Activated T-cell treated with anti-CD3 and anti-CD28 coated beads for 4 hours (primary cell): ENCODE measurements around the gene ANLN.
A peak's percentile ranks its signal among the peaks of the same experiment; 100 is the strongest.
"Not testable (repeated sequence)": the region's sequence is repeated elsewhere in the genome, so short reads cannot be mapped to it uniquely, and the experiment has no call there.

ENCODE experiments used
- DNase-seq: peaks from one replicate; pipeline ENCODE4 v3.0.0-alpha.2; 2020

Gene ANLN

DNA sequence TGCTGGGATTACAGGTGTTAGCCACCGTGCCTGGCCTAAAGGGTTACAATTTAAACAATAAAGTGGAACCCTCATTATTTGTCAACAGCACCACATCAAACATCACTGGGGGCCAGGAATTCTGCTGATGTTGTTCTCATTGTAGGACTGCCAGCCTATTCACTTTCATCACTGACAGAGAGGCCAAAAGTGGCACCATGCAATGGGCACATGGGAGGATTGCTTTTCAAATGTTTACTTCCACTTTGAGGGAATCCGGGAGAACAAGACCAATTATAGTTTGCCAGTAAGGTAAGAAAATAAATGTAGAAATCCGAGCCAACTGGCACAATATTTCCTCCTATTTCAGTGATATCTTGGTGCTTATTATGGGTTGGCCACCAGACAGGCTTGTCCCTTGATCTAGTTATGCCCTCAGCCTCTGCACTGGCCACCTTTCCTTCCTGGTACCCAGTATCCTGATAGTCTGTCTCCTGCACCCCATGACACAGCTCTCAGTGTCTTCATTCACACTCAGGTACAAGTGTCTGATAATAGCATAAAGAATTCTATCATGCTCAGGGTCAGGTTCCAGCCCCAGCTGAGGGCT lies 82.6 kb downstream of the ANLN start:
- no peak for DNase-seq

DNA sequence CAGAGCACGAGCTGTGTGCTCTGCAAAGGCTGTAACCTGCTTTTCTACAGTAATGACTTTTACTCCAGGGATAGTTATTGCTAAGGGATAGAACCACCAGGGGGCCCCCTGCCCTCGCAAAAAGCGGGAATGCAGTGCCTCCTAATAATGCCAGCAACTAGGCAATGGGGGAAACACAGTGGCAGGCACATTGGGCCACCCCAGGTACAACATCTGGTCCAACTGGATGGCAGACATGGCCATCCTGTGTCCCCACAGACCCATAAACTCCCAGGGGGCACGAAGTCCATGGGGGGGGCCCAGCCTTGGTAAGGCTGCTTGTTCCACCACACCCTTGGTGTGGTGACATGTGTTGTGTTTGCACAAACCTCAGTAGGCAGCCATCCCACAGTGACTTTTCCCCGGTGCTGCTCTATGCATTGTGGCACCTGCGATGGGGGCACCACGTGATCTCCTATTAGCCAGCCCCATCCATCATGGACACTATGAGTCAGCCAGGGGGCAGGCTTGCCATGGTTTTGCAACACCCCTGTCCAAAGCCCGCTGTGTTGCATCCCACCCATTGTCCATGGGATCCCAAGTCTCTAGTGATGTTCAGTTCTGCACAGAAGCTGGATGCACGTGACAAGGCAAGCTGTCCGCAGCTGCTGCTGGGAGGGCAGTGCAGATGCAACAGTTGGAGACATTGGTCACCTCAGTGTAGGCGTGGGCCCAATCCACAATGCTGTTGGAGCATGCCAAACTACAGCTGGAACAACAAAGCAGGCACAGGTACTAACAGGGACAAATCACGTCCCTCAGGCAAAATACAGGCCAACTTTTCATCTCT lies 84.0 kb downstream of the ANLN start:
- no peak for DNase-seq

DNA sequence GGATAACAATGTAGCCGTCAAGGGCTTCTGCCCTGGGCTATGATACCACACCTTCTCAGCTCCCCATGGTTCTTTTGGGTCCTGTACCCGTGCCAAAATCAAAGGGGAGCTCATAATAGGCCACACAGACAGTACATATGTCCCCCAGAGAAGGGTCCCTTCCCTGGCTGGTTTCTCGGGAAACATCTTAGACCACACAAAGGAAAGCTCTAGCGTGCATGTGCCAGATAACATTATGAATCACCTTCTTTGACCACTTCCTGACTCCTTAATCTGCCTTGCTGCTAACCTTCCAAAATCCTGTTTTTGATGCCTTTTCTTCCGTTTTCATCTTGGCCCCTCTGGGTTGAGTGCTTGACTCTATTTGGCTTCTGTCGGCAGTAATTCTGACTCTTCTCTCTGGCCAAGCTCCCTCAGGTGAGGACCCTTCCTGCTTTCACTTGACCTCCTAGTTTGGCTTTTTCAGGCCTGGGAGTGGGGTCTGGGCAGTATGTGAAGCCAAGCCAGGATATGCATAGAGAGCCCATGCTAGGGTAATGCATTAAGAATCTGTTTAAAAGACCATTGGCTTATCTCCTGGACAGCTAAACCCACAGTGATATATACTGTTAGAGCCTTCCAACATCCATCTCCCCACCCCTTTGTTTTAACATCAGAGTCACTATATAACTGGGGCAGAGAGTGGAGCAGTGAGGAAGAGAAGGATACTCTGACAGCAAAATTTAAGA lies 84.8 kb downstream of the ANLN start:
- DNase-seq, result no peak

GRCh38 chr7:36475011-36475342 lies 85.3 kb downstream of the ANLN start:
- no peak for DNase-seq

- no peak for DNase-seq
Observed at GRCh38 chr7:36475381-36475780, 85.7 kb downstream of the ANLN start.

- no peak for DNase-seq
Observed at GRCh38 chr7:36478745-36479144, 89.1 kb downstream of the ANLN start.

DNA sequence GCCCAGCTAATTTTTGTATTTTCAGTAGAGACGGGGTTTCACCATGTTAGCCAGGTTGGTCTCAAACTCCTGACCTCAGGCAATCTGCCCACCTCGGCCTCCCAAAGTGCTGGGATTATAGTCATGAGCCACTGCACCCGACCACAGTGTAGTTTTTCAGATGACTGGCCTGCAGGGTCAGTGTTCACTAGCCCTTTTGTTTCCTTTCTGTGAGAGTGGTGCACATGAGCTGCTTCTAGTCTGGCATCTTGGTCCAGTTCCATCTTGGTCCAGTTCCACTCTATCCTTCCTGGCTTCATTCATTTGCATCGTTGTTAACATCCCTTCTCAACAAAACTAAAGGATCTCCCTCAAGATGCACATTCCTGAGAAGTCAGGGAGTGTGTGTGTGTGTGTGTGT lies 94.2 kb downstream of the ANLN start:
- DNase-seq, result not testable (repeated sequence)

DNA sequence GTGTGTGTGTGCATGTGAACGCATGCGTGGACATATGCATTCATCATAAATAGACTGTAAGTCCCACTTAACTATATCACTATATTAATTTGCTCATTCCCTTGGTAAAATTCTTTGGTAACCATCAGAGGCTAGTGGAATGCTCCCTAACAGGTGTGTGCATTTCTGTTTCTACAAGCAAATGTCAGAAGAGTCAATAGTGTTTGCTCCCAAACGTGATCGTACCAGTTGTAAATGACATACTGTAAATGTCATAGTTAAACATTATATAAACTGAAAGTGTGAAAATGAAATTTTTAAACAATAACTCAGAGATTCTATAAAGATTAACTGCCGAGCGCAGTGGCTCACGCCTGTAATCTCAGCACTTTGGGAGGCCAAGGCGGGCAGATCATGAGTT lies 94.6 kb downstream of the ANLN start:
- DNase-seq, result no peak

DNA sequence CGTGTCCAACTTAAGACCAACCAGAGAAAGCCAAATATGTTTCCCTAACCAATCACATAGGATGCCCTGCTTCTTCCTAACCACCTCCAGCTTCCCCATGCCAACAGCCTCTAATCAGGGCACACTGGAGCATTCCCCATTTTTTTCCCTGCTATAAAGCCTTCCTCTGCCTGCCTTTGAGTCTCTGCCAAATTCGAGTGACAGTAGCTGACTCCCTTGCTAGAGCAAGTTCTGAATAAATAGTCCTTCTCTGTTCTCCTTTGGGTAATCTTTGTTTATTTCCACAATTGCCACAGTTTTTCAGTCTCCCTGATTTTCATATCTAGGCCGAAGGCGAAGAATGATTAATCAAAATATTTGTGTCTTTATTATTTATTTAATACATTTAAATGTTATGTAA lies 96.7 kb downstream of the ANLN start:
- DNase-seq, result no peak

DNA sequence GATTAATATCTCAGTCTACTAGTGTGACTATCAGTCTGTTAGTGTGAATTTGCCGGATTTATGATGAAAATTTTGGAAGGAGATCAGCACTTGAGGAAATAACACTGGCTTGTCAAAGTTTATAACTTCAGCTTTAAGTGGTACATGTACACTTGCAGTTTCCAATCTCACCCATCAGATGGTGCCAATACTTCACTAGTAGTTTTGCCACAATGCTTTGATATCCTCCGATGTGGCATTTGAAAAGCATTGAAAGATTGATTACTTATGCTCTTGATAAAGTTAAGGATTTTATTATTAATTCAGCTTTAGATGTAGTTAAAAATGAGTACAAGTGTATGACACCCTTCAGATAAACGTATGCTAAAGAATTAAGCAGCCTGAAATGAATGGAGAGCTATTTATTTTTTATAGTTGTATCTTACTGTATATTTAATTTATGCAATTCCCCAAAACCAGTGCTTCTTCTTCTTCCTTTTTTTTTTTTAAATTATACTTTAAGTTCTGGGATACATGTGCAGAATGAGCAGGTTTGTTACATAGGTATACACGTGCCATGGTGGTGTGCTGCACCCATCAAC lies 98.2 kb downstream of the ANLN start:
- DNase-seq, result peak; percentile 21

DNA sequence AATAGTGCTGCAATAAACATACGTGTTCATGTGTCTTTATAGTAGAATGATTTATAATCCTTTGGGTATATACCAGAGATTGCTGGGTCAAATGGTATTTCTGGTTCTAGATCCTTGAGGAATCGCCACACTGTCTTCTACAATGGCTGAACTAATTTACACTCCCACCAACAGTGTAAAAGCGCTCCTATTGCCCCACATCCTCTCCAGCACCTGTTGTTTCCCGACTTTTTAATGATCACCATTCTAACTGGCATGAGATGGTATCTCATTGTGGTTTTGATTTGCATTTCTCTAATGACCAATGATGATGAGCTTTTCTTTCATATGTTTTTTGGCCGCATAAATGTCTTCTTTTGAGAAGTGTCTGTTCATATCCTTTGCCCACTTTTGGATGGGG lies 99.0 kb downstream of the ANLN start:
- not testable (repeated sequence) for DNase-seq

- DNase-seq, result no peak
Observed at GRCh38 chr7:36490419-36490830, 100.8 kb downstream of the ANLN start.

- DNase-seq, result no peak
Observed at GRCh38 chr7:36491317-36491716, 101.7 kb downstream of the ANLN start.

GRCh38 chr7:36496576-36496975 lies 106.9 kb downstream of the ANLN start:
- DNase-seq, result no peak

- DNase-seq, result not testable (repeated sequence)
Observed at GRCh38 chr7:36497176-36497575, 107.5 kb downstream of the ANLN start.

DNA sequence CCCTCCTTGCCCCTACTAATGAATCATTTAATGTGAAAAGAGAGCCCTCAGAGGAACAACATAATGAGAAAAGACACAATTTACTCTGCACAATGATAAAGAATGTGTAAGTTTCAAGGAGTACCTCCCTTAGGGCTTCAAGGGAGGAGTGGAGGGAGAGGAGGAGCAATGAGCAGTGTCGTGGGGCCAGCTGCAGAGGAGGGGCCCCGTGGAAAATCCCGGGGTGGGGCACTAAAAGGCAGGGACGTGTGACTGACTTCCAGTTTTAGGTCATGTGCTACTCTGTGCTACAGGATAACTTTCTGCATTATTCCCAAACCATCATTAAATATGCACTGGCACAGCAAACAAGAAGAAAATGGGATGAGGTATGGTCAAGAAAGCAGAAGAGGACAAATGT lies 108.1 kb downstream of the ANLN start:
- DNase-seq, result no peak
